ENCODE measurements around the gene IL17C. TPM values are rescaled to one million over a fixed set of nuclear protein-coding genes. Genes with fewer than 3 reads are reported as not detected.

The IL17C gene
- total RNA-seq, 4 donors from 2014 or later = 0.91 TPM; not detected in 3

DNA sequence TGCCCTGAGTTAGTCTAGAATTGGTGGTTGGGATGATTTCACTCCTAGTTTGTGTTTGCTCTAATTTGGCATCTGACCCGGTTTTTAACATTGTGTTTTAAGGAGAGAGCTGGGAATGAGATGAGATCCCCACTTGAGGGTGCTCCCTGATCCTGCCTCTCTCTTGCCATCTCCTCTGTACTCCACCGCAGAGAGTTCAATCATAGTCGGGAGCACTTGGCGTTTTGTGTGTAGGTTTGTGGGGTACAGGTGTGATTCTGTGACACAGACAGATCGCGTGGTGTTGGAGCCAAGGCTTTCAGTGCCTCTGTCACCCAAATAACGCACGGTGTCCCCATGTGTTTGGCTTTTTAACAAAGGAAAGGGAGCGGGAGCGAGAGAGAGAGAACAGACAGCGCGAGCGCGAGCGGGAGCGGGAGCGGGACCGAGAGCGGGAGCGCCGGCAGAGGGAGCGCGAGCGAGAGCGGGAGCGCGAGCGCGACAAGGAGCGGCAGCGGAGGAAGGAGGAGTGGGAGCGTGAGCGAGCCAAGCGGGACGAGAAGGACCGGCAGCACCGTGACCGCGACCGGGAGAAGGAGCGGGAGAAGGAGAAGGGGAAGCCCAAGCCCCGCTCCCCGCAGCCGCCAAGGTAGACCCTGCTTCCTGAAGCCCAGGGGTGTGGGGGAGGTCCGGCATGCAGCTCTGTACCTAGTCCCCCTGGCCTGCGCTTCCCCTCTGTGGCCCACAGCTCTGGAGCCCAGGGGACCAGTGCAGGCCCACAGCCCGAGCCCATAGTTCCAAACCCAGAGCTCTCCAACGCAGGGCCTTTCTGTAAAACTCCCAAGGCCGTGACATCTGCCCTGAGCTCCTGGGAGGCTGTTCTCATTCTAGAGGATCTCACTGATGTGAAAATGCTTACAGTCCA lies 27.2 kb upstream of the IL17C start:
- H3K4me3 ChIP-seq (ENCODE audit: low read depth, poor library complexity, severe bottlenecking) = no peak overlapping the region
- intact Hi-C loops (cut with DNase I; ENCODE audit: low total_unique reads) = no loop called here
- no peak for TF ChIP-seq POLR2A (IDR thresholded peaks at IDR 0.05)
- TF ChIP-seq, protein P1, sequence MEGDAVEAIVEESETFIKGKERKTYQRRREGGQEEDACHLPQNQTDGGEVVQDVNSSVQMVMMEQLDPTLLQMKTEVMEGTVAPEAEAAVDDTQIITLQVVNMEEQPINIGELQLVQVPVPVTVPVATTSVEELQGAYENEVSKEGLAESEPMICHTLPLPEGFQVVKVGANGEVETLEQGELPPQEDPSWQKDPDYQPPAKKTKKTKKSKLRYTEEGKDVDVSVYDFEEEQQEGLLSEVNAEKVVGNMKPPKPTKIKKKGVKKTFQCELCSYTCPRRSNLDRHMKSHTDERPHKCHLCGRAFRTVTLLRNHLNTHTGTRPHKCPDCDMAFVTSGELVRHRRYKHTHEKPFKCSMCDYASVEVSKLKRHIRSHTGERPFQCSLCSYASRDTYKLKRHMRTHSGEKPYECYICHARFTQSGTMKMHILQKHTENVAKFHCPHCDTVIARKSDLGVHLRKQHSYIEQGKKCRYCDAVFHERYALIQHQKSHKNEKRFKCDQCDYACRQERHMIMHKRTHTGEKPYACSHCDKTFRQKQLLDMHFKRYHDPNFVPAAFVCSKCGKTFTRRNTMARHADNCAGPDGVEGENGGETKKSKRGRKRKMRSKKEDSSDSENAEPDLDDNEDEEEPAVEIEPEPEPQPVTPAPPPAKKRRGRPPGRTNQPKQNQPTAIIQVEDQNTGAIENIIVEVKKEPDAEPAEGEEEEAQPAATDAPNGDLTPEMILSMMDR (IDR thresholded peaks at IDR 0.05) = no peak
- WGBS, 2 donors = 88 to 90% methylated on average over 49 of the region's 49 CpGs
- DNase-seq (ENCODE audit: low spot score in 2 of 2) = no peak

GRCh38 chr16:88613293-88613692 lies 25.1 kb upstream of the IL17C start:
- intact Hi-C loops (cut with DNase I; ENCODE audit: low total_unique reads) = no loop called here
- no peak for DNase-seq (ENCODE audit: low spot score in 2 of 2)
- no peak overlapping the region for H3K4me3 ChIP-seq (ENCODE audit: low read depth, poor library complexity, severe bottlenecking)
- 79 to 80% methylated on average over 10 of the region's 10 CpGs for WGBS, 2 donors
- TF ChIP-seq, protein P1 (IDR thresholded peaks at IDR 0.05) = no peak
- TF ChIP-seq POLR2A (IDR thresholded peaks at IDR 0.05) = no peak

DNA sequence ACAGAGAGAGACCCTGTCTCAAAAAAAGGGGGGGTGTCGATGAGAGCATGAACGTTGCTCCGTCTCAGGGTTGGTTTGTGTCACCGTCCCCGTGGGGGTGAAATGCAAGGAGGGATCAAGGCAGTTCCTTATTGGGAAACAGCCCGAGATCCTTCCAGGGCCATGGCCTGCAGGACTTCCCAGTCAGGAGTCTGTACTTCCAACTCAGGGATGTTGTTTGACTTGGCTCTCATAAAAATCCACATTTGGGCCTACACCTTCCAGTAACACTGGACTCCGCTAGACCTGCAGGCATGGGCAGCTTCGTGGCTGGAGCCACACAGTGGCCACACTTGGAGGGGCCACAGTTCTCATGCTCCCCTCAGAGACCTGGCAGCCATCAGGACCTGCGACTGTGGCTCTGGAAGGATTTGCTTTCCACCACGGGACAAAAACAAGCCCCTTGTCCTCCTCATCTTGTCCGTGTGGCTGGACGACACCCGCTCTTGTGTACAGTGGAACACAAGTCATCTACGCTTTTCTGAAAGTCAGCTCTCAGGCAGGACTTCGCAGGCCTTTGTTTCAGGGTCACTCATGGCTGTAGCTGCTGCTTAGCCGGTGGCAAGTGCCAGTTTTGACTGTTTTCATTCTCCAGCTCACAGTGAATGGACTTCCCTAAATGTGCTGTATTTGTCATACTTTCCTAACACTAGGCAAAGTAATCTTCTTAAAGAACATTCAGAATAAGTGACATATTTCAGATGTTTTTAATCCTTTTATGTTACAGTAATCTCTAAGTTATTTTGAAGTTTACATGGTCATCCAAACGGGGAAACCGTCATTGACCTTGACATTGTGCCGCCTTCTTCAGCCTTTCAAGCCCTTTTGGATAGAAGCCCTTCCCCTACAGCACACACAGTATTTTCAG lies 24.2 kb upstream of the IL17C start:
- 88 to 92% methylated on average over 19 of the region's 19 CpGs for whole genome bisulfite sequencing, 2 donors
- H3K4me3 ChIP-seq (ENCODE audit: low read depth, poor library complexity, severe bottlenecking) = no peak overlapping the region
- intact Hi-C loops (cut with DNase I; ENCODE audit: low total_unique reads) = no loop called here
- no peak for DNase-seq (ENCODE audit: low spot score in 2 of 2)
- TF ChIP-seq POLR2A (IDR thresholded peaks at IDR 0.05) = no peak
- TF ChIP-seq, protein P1 (IDR thresholded peaks at IDR 0.05) = no peak

DNA sequence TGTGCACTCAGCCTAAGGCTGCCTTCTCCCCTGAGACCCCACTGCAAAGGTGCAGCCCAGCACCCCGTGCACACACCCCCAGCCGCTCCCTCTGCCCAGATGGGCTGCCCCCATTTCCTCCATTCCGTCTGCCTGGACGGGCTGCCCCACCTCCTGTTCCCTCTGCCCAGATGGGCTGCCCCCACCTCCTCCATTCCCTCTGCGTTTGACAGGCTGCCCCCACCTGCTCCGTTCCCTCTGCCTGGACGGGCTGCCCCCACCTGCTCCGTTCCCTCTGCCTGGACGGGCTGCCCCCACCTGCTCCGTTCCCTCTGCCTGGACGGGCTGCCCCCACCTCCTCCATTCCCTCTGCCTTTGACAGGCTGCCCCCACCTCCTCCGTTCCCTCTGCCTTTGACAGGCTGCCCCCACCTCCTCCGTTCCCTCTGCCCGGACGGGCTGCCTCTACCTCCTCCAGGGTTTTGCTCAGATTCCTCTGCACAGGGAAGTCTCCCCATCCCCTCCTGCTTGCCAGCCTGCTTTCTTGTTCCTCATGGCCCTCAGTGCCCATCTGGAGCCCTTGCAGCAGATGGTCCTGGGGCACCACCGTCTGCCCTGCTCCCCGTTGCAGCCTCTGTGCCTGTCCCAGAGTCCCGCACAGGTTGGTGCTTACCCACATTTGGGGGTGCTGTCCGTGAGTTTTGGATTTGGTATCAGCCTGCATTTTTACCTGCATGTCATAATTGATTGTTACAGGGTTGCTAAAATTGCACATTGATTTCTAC lies 23.4 kb upstream of the IL17C start:
- no peak for DNase-seq (ENCODE audit: low spot score in 2 of 2)
- WGBS, 2 donors = 90 to 92% methylated on average over 19 of the region's 19 CpGs
- no peak overlapping the region for H3K4me3 ChIP-seq (ENCODE audit: low read depth, poor library complexity, severe bottlenecking)
- intact Hi-C loops (cut with DNase I; ENCODE audit: low total_unique reads) = no loop called here
- TF ChIP-seq POLR2A (IDR thresholded peaks at IDR 0.05) = no peak

GRCh38 chr16:88616320-88616719 lies 22.1 kb upstream of the IL17C start:
- H3K4me3 ChIP-seq (ENCODE audit: low read depth, poor library complexity, severe bottlenecking) = no peak overlapping the region
- intact Hi-C loops (cut with DNase I; ENCODE audit: low total_unique reads) = no loop called here
- WGBS, 2 donors = 50 to 66% methylated on average over 12 to 13 of the region's 13 CpGs

More at GRCh38 chr16:88616320-88616719, 22.1 kb upstream of the IL17C start:
- no peak for DNase-seq (ENCODE audit: low spot score in 2 of 2)
- TF ChIP-seq, protein P1 (IDR thresholded peaks at IDR 0.05) = no peak
- no peak for TF ChIP-seq POLR2A (IDR thresholded peaks at IDR 0.05)
